ENCODE results near the gene CHST11. TPM values are rescaled to one million over a fixed set of nuclear protein-coding genes. Genes with fewer than 3 reads are reported as not detected.

Gene CHST11
- total RNA-seq, 1 experiment from 2014 or later, result 3.8 TPM

- no peak for DNase-seq (ENCODE audit: low spot score)
Observed at GRCh38 chr12:104460041-104460719, 3.4 kb downstream of the CHST11 start.

- DNase-seq (ENCODE audit: low spot score), result no peak
Observed at GRCh38 chr12:104460973-104461698, 4.4 kb downstream of the CHST11 start.

GRCh38 chr12:104462325-104462724, 5.6 kb downstream of the CHST11 start:
- no peak for DNase-seq (ENCODE audit: low spot score)

- no peak for DNase-seq (ENCODE audit: low spot score)
Observed at GRCh38 chr12:104462931-104463339, 6.2 kb downstream of the CHST11 start.

- DNase-seq (ENCODE audit: low spot score), result no peak
Observed at GRCh38 chr12:104463368-104463767, 6.6 kb downstream of the CHST11 start.

GRCh38 chr12:104464899-104465298, 8.2 kb downstream of the CHST11 start:
- no peak for DNase-seq (ENCODE audit: low spot score)

- no peak for DNase-seq (ENCODE audit: low spot score)
Observed at GRCh38 chr12:104466709-104467345, 10.1 kb downstream of the CHST11 start.

GRCh38 chr12:104467346-104467837, 10.6 kb downstream of the CHST11 start:
- no peak for DNase-seq (ENCODE audit: low spot score)

GRCh38 chr12:104468371-104468770, 11.6 kb downstream of the CHST11 start:
- DNase-seq (ENCODE audit: low spot score), result no peak

- no peak for DNase-seq (ENCODE audit: low spot score)
Observed at GRCh38 chr12:104469066-104469465, 12.3 kb downstream of the CHST11 start.

GRCh38 chr12:104469523-104469922, 12.8 kb downstream of the CHST11 start:
- DNase-seq (ENCODE audit: low spot score), result no peak

- no peak for DNase-seq (ENCODE audit: low spot score)
Observed at GRCh38 chr12:104470521-104470920, 13.8 kb downstream of the CHST11 start.

- DNase-seq (ENCODE audit: low spot score), result no peak
Observed at GRCh38 chr12:104471336-104471735, 14.6 kb downstream of the CHST11 start.

- DNase-seq (ENCODE audit: low spot score), result no peak
Observed at GRCh38 chr12:104472748-104473147, 16.0 kb downstream of the CHST11 start.

- DNase-seq (ENCODE audit: low spot score), result no peak
Observed at GRCh38 chr12:104473374-104473983, 16.7 kb downstream of the CHST11 start.

- DNase-seq (ENCODE audit: low spot score), result no peak
Observed at GRCh38 chr12:104475271-104475670, 18.5 kb downstream of the CHST11 start.

- no peak for DNase-seq (ENCODE audit: low spot score)
Observed at GRCh38 chr12:104477510-104478390, 21.0 kb downstream of the CHST11 start.

- no peak for DNase-seq (ENCODE audit: low spot score)
Observed at GRCh38 chr12:104478396-104479122, 21.8 kb downstream of the CHST11 start.

- DNase-seq (ENCODE audit: low spot score), result no peak
Observed at GRCh38 chr12:104479123-104479662, 22.4 kb downstream of the CHST11 start.

- no peak for DNase-seq (ENCODE audit: low spot score)
Observed at GRCh38 chr12:104480012-104480411, 23.3 kb downstream of the CHST11 start.
